ENCODE data around the gene FOXJ1. TPM values are rescaled to one million over a fixed set of nuclear protein-coding genes. Genes with fewer than 3 reads are reported as not detected.

FOXJ1 gene
- total and polyA plus RNA-seq, 2 donors from 2014 or later, result 3.4 to 6.8 TPM

DNA sequence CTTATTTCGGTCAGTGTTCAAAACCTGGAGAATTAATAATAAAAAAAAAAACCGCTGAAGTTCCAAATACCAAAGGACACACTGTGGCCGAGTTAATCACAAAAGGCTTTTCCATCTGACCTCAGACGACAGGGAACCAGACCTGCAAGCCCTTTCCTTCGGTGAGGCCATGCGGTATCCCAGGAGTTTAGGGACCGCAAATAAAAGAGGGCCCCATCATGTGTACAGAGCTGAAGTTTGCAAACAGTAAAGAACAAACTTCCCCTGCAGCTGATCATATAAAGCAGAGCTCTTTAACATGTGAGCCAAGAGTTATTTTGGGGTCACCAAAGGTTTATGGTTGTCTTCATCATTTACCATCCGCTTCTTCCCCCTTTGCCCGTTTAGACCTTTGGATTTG, 33.0 kb upstream of the FOXJ1 start:
- DNase-seq, result peak in 2 of 5 donors; percentile 38 to 43
- no peak overlapping the region for H3K9ac ChIP-seq (ENCODE audit: low read length in 3 of 3)
- H3K27me3 ChIP-seq (ENCODE audit: control insufficient read depth, insufficient read depth, low read length), result no peaks in the 10 kb centered on the region
- intact Hi-C loops (cut with DNase I), result no loop called here
- no peaks in the 10 kb centered on the region for H3K9me3 ChIP-seq (ENCODE audit: control insufficient read depth in 2 of 3, insufficient read depth in 1 of 3, low read length in 3 of 3)
- H3K27ac ChIP-seq (ENCODE audit: low read depth in 2 of 2, low read length in 2 of 2), result no peak overlapping the region
- no peak for FAIRE-seq
- no peaks in the 10 kb centered on the region for H3K4me1 ChIP-seq (ENCODE audit: control insufficient read depth in 2 of 3, insufficient read depth in 2 of 3, low read depth in 1 of 3, low read length in 3 of 3)
- no peak overlapping the region for H3K4me3 ChIP-seq (ENCODE audit: low read length in 3 of 3)
- TF ChIP-seq, protein P1, sequence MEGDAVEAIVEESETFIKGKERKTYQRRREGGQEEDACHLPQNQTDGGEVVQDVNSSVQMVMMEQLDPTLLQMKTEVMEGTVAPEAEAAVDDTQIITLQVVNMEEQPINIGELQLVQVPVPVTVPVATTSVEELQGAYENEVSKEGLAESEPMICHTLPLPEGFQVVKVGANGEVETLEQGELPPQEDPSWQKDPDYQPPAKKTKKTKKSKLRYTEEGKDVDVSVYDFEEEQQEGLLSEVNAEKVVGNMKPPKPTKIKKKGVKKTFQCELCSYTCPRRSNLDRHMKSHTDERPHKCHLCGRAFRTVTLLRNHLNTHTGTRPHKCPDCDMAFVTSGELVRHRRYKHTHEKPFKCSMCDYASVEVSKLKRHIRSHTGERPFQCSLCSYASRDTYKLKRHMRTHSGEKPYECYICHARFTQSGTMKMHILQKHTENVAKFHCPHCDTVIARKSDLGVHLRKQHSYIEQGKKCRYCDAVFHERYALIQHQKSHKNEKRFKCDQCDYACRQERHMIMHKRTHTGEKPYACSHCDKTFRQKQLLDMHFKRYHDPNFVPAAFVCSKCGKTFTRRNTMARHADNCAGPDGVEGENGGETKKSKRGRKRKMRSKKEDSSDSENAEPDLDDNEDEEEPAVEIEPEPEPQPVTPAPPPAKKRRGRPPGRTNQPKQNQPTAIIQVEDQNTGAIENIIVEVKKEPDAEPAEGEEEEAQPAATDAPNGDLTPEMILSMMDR (IDR thresholded peaks at IDR 0.05; ENCODE audit: borderline replicate concordance, extremely low read depth, insufficient read depth), result no peak
- no peaks in the 10 kb centered on the region for H3K36me3 ChIP-seq (ENCODE audit: control insufficient read depth in 2 of 3, insufficient read depth in 3 of 3, low read length in 3 of 3)

DNA sequence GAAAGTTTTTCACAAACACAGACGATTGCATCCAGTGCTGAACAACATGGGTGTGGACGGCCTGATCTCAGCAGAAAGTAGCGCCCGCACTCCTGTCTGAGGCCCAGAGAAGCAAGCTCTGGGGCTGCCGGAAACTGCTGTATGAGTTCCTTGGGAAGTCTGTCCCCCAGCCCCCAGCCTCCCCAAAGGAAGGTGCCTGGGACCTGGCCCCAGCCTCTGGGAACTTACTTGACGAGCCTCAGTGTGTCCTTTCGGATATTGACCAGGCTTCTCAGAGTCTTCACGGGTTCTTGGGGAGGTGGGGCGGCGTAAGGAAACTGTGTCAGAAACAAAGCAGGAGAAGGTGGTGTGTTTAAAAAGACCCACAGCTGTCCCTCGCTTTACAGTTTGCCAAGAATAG, 32.4 kb upstream of the FOXJ1 start:
- intact Hi-C loops (cut with DNase I), result no loop called here
- DNase-seq, result no peak
- Histone ChIP-seq H3K9me3 (ENCODE audit: control insufficient read depth in 2 of 3, insufficient read depth in 1 of 3, low read length in 3 of 3) (no peaks in the 10 kb centered on the region), H3K4me3 (ENCODE audit: low read length in 3 of 3) (no peak overlapping the region), H3K36me3 (ENCODE audit: control insufficient read depth in 2 of 3, insufficient read depth in 3 of 3, low read length in 3 of 3) (no peaks in the 10 kb centered on the region), H3K9ac (ENCODE audit: low read length in 3 of 3) (no peak overlapping the region), H3K27me3 (ENCODE audit: control insufficient read depth, insufficient read depth, low read length) (no peaks in the 10 kb centered on the region), H3K4me1 (ENCODE audit: control insufficient read depth in 2 of 3, insufficient read depth in 2 of 3, low read depth in 1 of 3, low read length in 3 of 3) (no peaks in the 10 kb centered on the region), H3K27ac (ENCODE audit: low read depth in 2 of 2, low read length in 2 of 2) (no peak overlapping the region)
- TF ChIP-seq, protein P1 (IDR thresholded peaks at IDR 0.05; ENCODE audit: borderline replicate concordance, extremely low read depth, insufficient read depth), result no peak
- no peak for FAIRE-seq

DNA sequence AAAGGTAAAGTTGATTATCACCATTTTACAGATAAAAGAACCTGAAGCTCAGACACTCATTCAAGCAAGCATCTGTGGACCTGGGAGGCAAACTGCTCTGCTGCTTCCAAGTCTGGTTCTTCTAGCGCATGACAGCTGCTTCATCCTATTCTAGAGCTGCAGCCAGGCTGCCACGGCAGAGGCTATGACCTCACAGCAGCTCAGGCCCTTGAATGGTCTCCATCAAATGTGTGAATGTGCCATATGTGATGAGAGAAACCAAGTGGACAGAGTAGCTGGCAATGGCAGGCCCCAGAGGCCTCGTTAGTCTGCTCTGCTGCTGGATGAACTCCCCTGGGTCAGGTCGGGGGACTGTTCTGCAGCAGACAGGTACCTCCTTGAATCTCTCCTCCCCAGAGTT, 30.7 kb upstream of the FOXJ1 start:
- DNase-seq, result no peak
- intact Hi-C loops (cut with DNase I), result no loop called here

More for the DNA sequence above, 30.7 kb upstream of the FOXJ1 start:
- FAIRE-seq, result no peak
- no peak overlapping the region for H3K9ac ChIP-seq (ENCODE audit: low read length in 3 of 3)
- H3K27ac ChIP-seq (ENCODE audit: low read depth in 2 of 2, low read length in 2 of 2), result no peak overlapping the region
- H3K36me3 ChIP-seq (ENCODE audit: control insufficient read depth in 2 of 3, insufficient read depth in 3 of 3, low read length in 3 of 3), result no peaks in the 10 kb centered on the region
- H3K4me1 ChIP-seq (ENCODE audit: control insufficient read depth in 2 of 3, insufficient read depth in 2 of 3, low read depth in 1 of 3, low read length in 3 of 3), result no peaks in the 10 kb centered on the region
- H3K4me3 ChIP-seq (ENCODE audit: low read length in 3 of 3), result no peak overlapping the region
- H3K27me3 ChIP-seq (ENCODE audit: control insufficient read depth, insufficient read depth, low read length), result no peaks in the 10 kb centered on the region
- TF ChIP-seq, protein P1 (IDR thresholded peaks at IDR 0.05; ENCODE audit: borderline replicate concordance, extremely low read depth, insufficient read depth), result no peak
- no peaks in the 10 kb centered on the region for H3K9me3 ChIP-seq (ENCODE audit: control insufficient read depth in 2 of 3, insufficient read depth in 1 of 3, low read length in 3 of 3)

Data from kidney (tissue), 14 donors.